HL-60/S4 treated with phorbol 12-myristate 13-acetate at 8.2 ng/mL for 4 days and 3 days (cell line): ENCODE results near the gene SLC1A3.

ENCODE experiments used
- in situ Hi-C: fragments of 300-500 bp; cut with MboI; formaldehyde crosslinking; loops from 2 replicates; pipeline ENCODE4 v1.15.0; 2022; ENCODE audit warnings: low sequenced_read_pairs

SLC1A3 gene

DNA sequence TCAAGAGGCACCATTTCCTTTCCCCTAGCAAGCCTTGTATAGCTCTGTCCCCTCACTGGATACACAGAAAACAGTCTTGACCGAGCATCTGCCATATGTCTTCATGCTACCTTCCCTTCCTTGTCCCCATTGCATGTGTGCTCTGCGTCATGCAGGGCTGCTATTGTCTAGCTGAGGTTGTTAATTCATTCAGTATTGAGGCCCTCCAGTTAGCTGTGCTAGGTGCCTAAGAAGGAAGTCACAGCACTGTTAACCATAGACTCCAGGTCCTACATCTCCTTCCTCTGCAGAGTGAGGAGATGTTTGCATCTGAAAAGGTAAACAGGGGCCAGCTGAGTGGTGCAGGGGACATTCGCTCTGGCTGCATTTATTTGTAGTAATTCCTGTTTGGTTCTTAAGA is 48.2 kb downstream of the SLC1A3 start:
- in situ Hi-C loops, result no loop called here

DNA sequence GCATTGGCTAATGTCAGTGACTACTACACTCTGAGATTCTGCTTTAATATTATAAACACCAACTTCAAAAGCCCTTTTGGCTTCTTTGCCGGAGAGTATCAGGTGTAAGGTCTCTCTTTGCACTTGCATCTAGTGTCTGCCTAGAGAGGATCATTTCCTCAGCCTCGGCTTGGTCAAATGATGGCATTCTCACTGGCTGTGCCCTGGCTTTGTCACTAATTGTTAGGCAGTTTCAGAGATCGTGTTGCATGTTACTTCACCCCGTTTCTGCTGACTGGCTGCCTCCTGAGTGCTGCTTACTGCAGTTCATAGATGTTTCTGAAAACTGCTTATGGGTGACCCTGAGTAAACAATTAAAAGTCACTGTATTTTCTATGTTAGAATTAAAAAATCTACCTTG is 48.8 kb downstream of the SLC1A3 start:
- in situ Hi-C loops, result no loop called here

DNA sequence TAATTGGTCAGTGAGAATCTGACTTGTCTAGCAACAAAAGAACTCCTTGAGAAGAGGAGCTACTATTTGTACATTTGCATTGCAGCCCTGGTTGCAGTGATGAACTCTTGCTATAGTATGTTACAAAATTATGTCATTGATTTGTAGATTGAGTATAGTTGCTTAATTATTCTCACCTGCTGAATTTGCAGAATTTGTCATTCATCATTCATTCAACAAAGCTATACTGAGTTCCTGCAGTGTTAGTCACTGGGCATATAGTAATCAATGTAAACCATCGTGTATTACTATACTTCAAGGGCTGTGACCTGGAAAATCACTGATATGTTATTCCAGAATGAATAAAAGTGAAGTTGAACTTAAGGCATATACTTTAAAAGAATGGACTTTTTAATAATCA is 50.1 kb downstream of the SLC1A3 start:
- in situ Hi-C loops, result no loop called here

DNA sequence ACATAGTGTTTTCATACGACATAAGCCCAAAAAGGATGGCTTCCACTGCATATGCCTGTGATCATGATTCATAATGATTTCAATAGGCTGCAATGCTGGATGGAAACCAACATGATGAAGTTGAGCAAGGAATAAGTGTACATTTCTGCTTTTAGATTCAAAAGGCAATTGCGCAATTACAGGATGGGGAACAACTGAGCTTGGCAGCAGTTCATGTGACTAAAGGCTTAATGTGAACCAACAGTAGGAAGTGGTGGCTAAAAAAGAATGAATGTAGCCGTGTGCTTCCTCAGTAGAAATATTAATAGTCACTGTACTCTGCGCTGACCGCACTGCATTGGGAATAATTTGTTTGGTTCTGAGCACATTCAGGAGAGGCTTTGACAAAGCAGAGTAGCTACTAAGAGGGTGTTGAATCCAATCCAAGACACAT is 51.2 kb downstream of the SLC1A3 start:
- in situ Hi-C loops, result no loop called here

DNA sequence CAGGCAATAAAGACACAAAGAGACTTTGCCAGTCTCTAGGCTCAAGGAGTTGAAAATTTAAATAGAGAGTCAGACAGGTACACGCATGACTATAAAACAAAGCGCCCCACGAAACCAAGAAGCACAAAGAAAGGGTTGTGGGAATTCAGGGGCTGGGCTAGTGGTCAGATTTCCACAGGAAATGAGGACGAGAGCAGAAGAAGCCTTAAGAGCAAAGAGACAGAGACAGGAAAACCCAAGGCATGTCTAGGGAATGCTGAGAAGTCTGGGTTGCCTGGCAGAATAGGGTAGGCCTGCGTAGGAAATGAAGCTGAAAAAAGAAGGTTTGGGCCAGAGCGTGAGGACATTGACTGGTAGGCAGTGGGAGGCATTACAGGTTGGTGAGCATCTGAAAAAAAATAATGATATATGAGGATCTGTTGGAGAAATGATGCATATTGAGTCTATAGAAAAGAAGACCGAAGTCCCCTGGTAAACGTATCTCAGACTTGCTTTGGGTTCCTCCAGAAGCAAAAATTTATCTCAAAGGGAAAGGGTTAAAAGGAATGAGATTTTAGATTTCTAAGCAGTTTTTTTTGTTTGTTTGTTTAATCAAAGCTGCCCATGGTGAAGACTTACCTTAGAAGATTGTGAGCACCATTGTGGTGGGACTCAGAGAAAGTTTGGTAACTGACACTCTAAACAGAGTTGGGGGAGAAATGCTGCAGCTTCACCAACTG is 51.8 kb downstream of the SLC1A3 start:
- in situ Hi-C loops, result no loop called here

GRCh38 chr5:36659411-36659810 is 53.0 kb downstream of the SLC1A3 start:
- in situ Hi-C loops, result no loop called here

DNA sequence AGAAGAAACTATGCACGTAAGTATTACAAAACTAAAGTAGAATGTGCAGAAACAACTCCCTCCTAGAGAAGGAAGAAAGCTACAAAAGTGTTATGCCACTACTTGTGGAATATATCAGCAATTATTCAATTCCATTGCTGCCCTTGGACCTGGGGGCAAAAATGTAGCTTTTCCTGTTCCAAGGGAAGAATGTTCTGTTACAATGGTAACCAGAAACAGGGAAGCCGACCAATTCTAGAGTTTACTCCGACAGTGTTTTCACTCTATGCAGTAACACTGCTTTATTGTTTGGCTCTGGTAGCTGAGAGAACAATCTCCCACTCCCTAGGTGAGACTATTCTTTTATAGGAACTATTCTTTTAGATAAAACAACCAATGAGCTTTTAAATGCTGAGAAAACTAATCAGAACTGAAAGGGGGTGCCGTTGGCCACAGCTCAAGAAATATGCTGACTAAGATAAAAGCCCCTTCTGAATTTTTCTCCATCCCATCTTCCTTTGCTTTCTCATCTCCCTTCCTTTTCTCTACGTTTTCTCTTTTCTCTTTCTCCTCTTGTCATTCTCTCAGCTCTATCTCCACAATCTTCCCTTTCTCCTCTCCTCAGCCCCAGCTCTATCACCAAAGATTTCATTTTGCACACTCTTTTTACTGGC is 54.1 kb downstream of the SLC1A3 start:
- in situ Hi-C loops, result no loop called here

GRCh38 chr5:36661456-36662220 is 55.2 kb downstream of the SLC1A3 start:
- in situ Hi-C loops, result no loop called here

- in situ Hi-C loops, result no loop called here
Measured at GRCh38 chr5:36662291-36662851, 56.0 kb downstream of the SLC1A3 start.

DNA sequence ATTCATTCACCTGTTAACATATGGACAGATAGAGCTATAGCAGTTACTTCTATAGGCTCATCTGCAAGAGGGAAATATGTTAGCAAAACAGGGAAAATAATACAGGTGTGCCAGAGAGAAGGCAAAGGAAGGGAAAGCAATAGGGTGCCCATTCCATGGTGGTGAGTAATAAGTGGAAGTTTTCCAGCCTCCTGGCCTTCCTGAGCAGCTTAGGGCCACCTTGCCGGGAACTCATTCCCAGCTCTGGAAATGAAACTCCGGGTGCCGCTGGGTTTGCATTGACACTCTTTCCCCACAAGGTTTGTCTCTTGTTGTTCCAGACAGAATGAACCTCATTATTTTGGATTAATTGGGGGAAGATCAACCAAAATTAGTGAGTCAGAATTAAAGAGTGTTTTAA is 58.4 kb downstream of the SLC1A3 start:
- in situ Hi-C loops, result no loop called here

- in situ Hi-C loops, result no loop called here
Measured at GRCh38 chr5:36665628-36666027, 59.2 kb downstream of the SLC1A3 start.

GRCh38 chr5:36666274-36666673 is 59.9 kb downstream of the SLC1A3 start:
- in situ Hi-C loops, result no loop called here

DNA sequence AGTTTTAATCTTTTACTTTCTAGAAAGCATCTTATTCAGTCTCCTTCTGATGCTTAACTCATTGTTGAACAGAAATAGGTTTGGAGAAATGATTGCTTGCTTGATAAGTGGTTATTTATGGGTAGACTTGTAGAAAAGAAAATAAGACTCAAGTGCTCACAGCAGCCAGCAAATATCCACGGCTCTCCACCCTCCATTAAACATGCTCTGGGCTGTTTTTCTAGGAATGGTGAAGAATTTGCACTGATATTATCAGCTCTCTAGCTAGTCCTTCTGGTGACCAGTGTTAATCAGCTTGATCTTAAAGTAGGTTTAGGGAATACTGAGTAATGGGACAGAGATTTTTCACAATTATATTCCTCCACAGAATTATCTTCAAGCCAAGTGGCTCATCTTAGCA is 60.6 kb downstream of the SLC1A3 start:
- in situ Hi-C loops, result no loop called here

- in situ Hi-C loops, result no loop called here
Measured at GRCh38 chr5:36667824-36668223, 61.4 kb downstream of the SLC1A3 start.

DNA sequence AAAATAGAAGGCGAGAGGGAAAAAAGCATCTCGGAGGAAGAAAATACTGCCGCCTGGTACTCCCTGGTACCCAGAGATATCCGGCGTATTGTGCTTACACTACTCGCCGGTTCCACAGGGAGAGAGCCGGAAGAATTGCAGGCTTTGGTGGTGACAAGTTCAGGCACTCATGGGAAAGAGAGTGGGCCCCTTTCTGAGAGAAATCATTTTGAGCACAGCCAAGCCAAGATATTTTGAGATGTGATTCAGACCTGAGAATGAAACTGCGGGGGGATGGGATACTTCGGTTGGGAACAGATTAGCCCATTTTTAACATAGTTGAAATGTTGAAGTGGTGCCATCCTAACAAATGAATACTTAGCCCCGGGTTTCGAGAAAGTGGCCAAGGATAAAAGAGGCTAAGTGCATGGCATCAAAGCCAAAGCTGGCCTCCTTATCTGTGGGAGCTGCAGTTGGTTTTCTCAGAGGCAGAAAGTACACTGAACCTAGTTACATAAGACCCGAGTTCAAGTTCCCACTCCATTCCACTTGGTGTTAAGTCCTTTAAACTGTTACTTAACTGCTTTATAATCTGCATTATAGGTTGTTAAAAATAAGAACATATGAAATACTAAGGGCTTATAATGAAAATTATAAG is 62.7 kb downstream of the SLC1A3 start:
- in situ Hi-C loops, result no loop called here

GRCh38 chr5:36670548-36670947 is 64.1 kb downstream of the SLC1A3 start:
- in situ Hi-C loops, result no loop called here

DNA sequence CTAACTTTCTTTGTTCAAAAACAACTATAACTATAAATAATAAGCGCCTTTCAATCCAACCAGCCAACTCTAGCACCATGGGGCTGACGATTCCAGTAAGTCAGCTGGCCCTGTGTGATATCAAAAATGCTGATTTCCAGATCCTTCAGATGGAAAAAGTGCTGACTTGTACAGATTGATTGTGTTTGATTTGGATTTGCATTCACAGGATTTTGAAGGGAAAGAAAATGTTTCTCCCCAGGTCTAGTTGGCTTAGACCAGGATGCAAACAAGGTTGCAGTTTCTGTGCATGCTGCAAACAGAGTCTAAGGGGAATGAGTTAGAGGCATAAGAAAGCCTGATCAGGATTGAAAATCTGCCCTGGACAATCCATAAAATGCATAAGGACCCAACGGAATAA is 68.9 kb downstream of the SLC1A3 start:
- in situ Hi-C loops, result no loop called here

DNA sequence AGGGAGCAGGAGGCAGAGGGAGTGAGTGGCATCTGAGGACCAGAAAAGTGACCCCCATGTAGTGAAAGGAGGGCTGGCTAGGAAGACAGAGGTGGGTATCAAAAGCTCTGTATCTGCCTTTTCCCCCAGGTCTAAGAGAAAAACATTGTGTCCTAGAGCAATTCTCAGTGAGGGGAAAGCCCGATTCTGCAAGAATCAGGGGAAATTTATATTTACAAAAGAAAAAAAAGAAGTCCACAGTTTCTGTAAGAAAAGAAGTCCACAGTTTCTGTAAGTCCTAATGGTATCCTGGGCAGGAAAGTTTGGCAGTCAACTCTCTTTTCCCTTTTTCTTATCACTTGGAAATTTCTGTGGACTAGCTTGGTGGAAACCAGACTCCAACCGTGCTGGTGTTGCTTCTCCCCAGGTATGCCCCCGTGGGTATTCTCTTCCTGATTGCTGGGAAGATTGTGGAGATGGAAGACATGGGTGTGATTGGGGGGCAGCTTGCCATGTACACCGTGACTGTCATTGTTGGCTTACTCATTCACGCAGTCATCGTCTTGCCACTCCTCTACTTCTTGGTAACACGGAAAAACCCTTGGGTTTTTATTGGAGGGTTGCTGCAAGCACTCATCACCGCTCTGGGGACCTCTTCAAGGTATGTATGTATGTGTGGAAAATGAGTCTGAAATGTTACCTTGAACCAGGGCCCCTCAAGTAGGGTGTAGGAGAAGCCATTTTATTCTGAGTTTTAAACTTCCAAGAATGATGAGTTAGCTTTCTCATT is 73.0 kb downstream of the SLC1A3 start:
- in situ Hi-C loops, result no loop called here

DNA sequence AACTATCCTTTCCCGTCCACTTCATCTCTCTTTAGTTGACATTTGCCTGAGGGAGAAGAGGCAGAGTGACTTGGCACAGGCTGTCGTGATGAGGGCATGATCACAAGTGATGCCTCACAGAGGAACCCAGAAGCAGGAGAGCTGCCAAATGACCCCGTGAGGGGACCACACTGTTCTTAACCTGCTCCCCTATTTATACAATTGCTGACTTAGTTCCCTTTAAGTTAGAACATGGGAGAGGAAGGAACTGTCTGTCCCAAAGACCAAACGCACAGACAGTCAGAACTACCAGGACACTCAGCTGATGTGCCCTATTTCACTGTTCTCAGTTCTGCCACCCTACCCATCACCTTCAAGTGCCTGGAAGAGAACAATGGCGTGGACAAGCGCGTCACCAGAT is 73.7 kb downstream of the SLC1A3 start:
- in situ Hi-C loops, result no loop called here

DNA sequence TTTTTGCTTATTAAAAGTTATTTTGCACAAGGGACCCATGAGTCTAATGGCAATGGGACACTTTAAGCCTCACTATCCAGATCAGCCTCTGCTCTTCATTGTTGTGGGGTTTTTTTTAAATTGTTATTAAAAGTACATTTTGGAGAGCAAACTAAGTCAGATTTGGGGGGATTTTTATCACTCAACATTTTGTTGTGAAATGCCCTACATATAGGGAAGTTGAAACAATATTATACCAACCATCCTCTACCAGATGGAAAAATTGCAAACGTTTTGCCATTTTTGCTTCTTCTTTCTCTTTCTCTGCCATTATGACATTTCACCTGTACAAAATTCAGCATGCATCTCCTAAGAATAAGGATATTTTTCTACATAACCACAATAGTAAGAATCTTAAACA is 75.3 kb downstream of the SLC1A3 start:
- in situ Hi-C loops, result no loop called here
